ENCODE results near the gene SLC23A2. TPM values are rescaled to one million over a fixed set of nuclear protein-coding genes. Genes with fewer than 3 reads are reported as not detected.

The SLC23A2 gene
- polyA plus RNA-seq, 3 donors: 3.3 to 28.4 (median 6.4) TPM

DNA sequence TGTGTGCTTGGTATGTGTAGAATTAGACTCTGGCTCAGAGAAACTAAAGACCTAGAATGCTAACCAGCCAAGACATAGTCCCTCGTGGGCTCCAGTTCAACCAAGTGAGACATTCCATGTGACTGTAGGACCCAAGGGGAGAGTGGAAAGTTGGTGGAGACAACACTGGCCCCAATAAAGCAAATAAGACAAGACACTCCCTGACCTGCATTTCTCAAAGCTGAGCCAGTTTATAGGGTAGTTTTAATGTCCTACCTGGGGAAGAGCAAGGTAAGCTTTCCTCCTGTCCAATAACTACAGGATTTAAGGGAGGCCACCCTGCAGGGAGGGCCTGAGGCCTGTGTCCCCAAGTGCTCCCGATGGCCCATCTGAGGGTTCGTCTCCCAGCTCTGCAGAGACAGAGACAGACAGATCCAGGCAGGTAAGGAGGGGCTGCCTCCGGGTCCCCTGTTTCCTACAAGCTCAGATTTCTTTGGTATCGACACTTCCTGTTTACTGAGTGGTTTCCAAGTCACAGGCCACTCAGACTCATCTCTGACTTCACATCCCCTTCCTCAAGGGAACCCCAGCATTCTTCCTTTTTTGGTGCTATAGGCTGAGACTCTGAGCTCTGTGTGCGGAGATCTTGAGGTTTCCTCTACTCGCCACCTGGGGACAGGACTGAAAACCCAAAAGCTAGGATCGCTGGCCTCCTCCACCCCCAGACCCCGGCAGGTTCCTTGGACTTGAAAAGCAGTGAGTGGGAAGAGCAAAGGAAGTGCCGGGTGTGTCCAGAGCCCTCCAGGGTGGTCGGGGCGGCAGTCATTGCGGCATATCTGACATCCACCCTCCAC is 187.2 kb downstream of the SLC23A2 start:
- no peak overlapping the region for H2AFZ ChIP-seq (ENCODE audit: insufficient read depth, low read depth, low read length, poor library complexity, severe bottlenecking)
- peak overlapping the region; percentile 98 for H3K9ac ChIP-seq (ENCODE audit: insufficient read depth, low read length, poor library complexity, severe bottlenecking)
- peak overlapping the region; percentile 34 to 68 (median 39) for H3K4me3 ChIP-seq (replicated peaks in 1 of 3; ENCODE audit: low read depth in 2 of 3, low read length in 3 of 3)

More for the DNA sequence above, 187.2 kb downstream of the SLC23A2 start:
- peaks cover 0 to 3% (median 0%) of the 10 kb centered on the region in 3 donors for H3K27me3 Mint-ChIP-seq (ENCODE audit: low read depth in 3 of 3)
- WGBS (ENCODE audit: insufficient coverage): 12% methylated on average over 6 of the region's 13 CpGs
- H3K4me3 Mint-ChIP-seq: peak overlapping the region; percentile 86 to 94
- Histone ChIP-seq H4K20me1 (ENCODE audit: insufficient read depth, low read length) (peaks cover 59% of the 10 kb centered on the region), H3K27ac (ENCODE audit: low read depth in 1 of 2, low read length in 2 of 2) (peak overlapping the region; percentile 96 to 100), H3K4me2 (replicated peaks; ENCODE audit: extremely low read depth, low read length, poor library complexity, severe bottlenecking) (peak overlapping the region; percentile 75), H3K9me3 (replicated peaks in 1 of 2; ENCODE audit: control insufficient read depth in 1 of 2, insufficient read depth in 1 of 2, low read length in 2 of 2) (no peaks in the 10 kb centered on the region), H3K27me3 (ENCODE audit: control insufficient read depth in 2 of 2, insufficient read depth in 2 of 2, low read length in 2 of 2) (no peaks in the 10 kb centered on the region), H3K79me2 (ENCODE audit: insufficient read depth, low read length) (peaks cover 89% of the 10 kb centered on the region), H3K36me3 (replicated peaks in 1 of 2; ENCODE audit: control insufficient read depth in 1 of 2, insufficient read depth in 2 of 2, low read length in 2 of 2) (peaks cover 26 to 59% of the 10 kb centered on the region in 2 donors), H3K4me1 (ENCODE audit: control insufficient read depth in 1 of 2, insufficient read depth in 2 of 2, low read length in 2 of 2) (peaks cover 94 to 100% of the 10 kb centered on the region in 2 donors)
- peak overlapping the region; percentile 100 for H3K27ac Mint-ChIP-seq
- TF ChIP-seq, protein P1, sequence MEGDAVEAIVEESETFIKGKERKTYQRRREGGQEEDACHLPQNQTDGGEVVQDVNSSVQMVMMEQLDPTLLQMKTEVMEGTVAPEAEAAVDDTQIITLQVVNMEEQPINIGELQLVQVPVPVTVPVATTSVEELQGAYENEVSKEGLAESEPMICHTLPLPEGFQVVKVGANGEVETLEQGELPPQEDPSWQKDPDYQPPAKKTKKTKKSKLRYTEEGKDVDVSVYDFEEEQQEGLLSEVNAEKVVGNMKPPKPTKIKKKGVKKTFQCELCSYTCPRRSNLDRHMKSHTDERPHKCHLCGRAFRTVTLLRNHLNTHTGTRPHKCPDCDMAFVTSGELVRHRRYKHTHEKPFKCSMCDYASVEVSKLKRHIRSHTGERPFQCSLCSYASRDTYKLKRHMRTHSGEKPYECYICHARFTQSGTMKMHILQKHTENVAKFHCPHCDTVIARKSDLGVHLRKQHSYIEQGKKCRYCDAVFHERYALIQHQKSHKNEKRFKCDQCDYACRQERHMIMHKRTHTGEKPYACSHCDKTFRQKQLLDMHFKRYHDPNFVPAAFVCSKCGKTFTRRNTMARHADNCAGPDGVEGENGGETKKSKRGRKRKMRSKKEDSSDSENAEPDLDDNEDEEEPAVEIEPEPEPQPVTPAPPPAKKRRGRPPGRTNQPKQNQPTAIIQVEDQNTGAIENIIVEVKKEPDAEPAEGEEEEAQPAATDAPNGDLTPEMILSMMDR (IDR thresholded peaks at IDR 0.05): peak; percentile 15
- H3K4me1 Mint-ChIP-seq: peaks cover 93% of the 10 kb centered on the region
- no peaks in the 10 kb centered on the region for H3K9me3 Mint-ChIP-seq
- intact Hi-C loops (cut with micrococcal nuclease): loop anchor here in 1 of 2 donors (2.0 to 10.0 kb wide), 2 partner anchors 13 to 271 kb away; no protein-coding TSS in a partner anchor
- DNase-seq: peak; percentile 89 to 96 (median 93)
- peaks cover 48 to 79% of the 10 kb centered on the region in 2 donors for H3K36me3 Mint-ChIP-seq
